ENCODE results near the gene KRT40. TPM values are rescaled to one million over a fixed set of nuclear protein-coding genes. Genes with fewer than 3 reads are reported as not detected.

The KRT40 gene
- total and polyA plus RNA-seq, 4 donors, result not detected

- H3K9me3 ChIP-seq (ENCODE audit: control insufficient read depth in 4 of 4, low read length in 3 of 4), result no peaks in the 10 kb centered on the region
- H3K27me3 ChIP-seq (ENCODE audit: control insufficient read depth in 4 of 4, insufficient read depth in 4 of 4, low read length in 3 of 4), result peaks cover 0 to 18% (median 4%) of the 10 kb centered on the region in 4 donors
- H3K9ac ChIP-seq (ENCODE audit: low read depth in 1 of 2, low read length in 2 of 2), result no peak overlapping the region
- no peak overlapping the region for H3K27ac ChIP-seq (ENCODE audit: low read depth in 1 of 2, low read length in 2 of 2)
- TF ChIP-seq REST (IDR thresholded peaks at IDR 0.05) (no peak), ZBTB33 (IDR thresholded peaks at IDR 0.05) (no peak), MAX (IDR thresholded peaks at IDR 0.05) (no peak), SP1 (IDR thresholded peaks at IDR 0.05) (no peak), HNF4A (conservative IDR thresholded peaks at IDR 0.05) (no peak), JUND (IDR thresholded peaks at IDR 0.05) (no peak), HNF4G (IDR thresholded peaks at IDR 0.05) (no peak)
- no peak overlapping the region for H3K4me3 ChIP-seq (ENCODE audit: low read depth in 1 of 3, low read length in 3 of 3)
- no peak for DNase-seq (ENCODE audit: low spot score)
- WGBS, result 78% methylated on average over 6 of the region's 6 CpGs
- H3K4me1 ChIP-seq (ENCODE audit: control insufficient read depth in 4 of 4, insufficient read depth in 4 of 4, low read length in 3 of 4), result no peaks in the 10 kb centered on the region
- H3K36me3 ChIP-seq (ENCODE audit: control insufficient read depth in 4 of 4, insufficient read depth in 3 of 4, low read depth in 1 of 4, low read length in 3 of 4), result no peaks in the 10 kb centered on the region
These were observed 38.7 kb downstream of the KRT40 start for GRCh38 chr17:40945414-40945813.

- 41% methylated on average over 1 of the region's 1 CpG for WGBS
- no peaks in the 10 kb centered on the region for H3K36me3 ChIP-seq (ENCODE audit: control insufficient read depth in 4 of 4, insufficient read depth in 3 of 4, low read depth in 1 of 4, low read length in 3 of 4)
These were observed 39.6 kb downstream of the KRT40 start for GRCh38 chr17:40944531-40944930.

More at GRCh38 chr17:40944531-40944930, 39.6 kb downstream of the KRT40 start:
- H3K4me3 ChIP-seq (ENCODE audit: low read depth in 1 of 3, low read length in 3 of 3), result no peak overlapping the region
- H3K4me1 ChIP-seq (ENCODE audit: control insufficient read depth in 4 of 4, insufficient read depth in 4 of 4, low read length in 3 of 4), result no peaks in the 10 kb centered on the region
- H3K27me3 ChIP-seq (ENCODE audit: control insufficient read depth in 4 of 4, insufficient read depth in 4 of 4, low read length in 3 of 4), result peaks cover 0 to 18% (median 4%) of the 10 kb centered on the region in 4 donors
- TF ChIP-seq TAF1 (conservative IDR thresholded peaks at IDR 0.05) (no peak), ATF3 (IDR thresholded peaks at IDR 0.05) (no peak), MAX (IDR thresholded peaks at IDR 0.05) (no peak), REST (IDR thresholded peaks at IDR 0.05) (no peak), EGR1 (IDR thresholded peaks at IDR 0.05; ENCODE audit: low read depth in 2 of 2) (no peak), HNF4G (IDR thresholded peaks at IDR 0.05) (no peak), SP1 (IDR thresholded peaks at IDR 0.05) (no peak), GABPA (IDR thresholded peaks at IDR 0.05 in 1 of 2, conservative IDR thresholded peaks at IDR 0.05 in 1 of 2) (no peak), YY1 (IDR thresholded peaks at IDR 0.05) (no peak), ZBTB33 (IDR thresholded peaks at IDR 0.05) (no peak), RAD21 (IDR thresholded peaks at IDR 0.05) (no peak), FOXA2 (IDR thresholded peaks at IDR 0.05) (no peak), JUND (IDR thresholded peaks at IDR 0.05) (no peak), FOXA1 (IDR thresholded peaks at IDR 0.05) (no peak), NR2F2 (IDR thresholded peaks at IDR 0.05) (no peak), RXRA (IDR thresholded peaks at IDR 0.05) (no peak), CTCF (IDR thresholded peaks at IDR 0.05; ENCODE audit: low read depth, low read length, missing input control) (no peak)
- DNase-seq (ENCODE audit: low spot score), result no peak
- no peaks in the 10 kb centered on the region for H3K9me3 ChIP-seq (ENCODE audit: control insufficient read depth in 4 of 4, low read length in 3 of 4)
- no peak overlapping the region for H3K27ac ChIP-seq (ENCODE audit: low read depth in 1 of 2, low read length in 2 of 2)
- H3K9ac ChIP-seq (ENCODE audit: low read depth in 1 of 2, low read length in 2 of 2), result no peak overlapping the region

Data from liver (tissue), 9 donors.